CD4-positive, alpha-beta T cell treated with Interleukin-21 for 1 hour (primary cell): ENCODE measurements around the gene NPM1.

Source experiments
- DNase-seq: peaks from one replicate; pipeline ENCODE4 v3.0.0-alpha.2; 2020

The NPM1 gene

GRCh38 chr5:171453988-171454387, 66.3 kb downstream of the NPM1 start:
- DNase-seq, result no peak

- DNase-seq, result no peak
Measured at GRCh38 chr5:171454549-171454948, 66.9 kb downstream of the NPM1 start.

- no peak for DNase-seq
Measured at GRCh38 chr5:171455522-171455921, 67.9 kb downstream of the NPM1 start.

GRCh38 chr5:171457208-171457981, 69.7 kb downstream of the NPM1 start:
- DNase-seq, result no peak

GRCh38 chr5:171459839-171460238, 72.2 kb downstream of the NPM1 start:
- DNase-seq, result no peak
